HG02870 (cell line): ENCODE results near the gene DIS3L2.
"Not testable (repeated sequence)": the region's sequence is repeated elsewhere in the genome, so short reads cannot be mapped to it uniquely, and the experiment has no call there.

Experiments used
- ATAC-seq: cut with Tn5 transposase; IDR thresholded peaks from one replicate; pipeline ENCODE4 v1.9.1; 2021; ENCODE audit warnings: mild to moderate bottlenecking, moderate library complexity; ENCODE audit not compliant: unreplicated experiment

Gene DIS3L2

DNA sequence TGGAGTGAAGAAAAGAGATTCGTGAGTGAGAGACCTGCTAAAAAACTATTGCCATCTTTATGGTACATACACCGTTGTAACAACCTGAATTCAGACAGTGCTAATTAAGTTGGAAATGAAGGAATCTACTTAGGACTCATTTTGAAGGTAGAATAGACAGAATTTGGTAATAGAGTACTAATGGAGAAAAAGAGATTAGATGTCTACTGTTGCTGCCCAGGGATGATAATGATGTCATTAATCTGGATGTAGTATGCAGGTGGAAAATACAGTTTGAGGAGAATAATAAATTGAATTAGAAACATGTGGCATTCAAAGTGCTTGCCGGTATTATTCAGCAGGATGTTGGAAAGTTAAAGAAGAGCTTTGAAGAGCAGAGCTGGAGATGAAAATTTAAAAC is 44.7 kb downstream of the DIS3L2 start:
- ATAC-seq = no peak

- ATAC-seq = no peak
These were observed 47.6 kb downstream of the DIS3L2 start for GRCh38 chr2:232008907-232009638.

DNA sequence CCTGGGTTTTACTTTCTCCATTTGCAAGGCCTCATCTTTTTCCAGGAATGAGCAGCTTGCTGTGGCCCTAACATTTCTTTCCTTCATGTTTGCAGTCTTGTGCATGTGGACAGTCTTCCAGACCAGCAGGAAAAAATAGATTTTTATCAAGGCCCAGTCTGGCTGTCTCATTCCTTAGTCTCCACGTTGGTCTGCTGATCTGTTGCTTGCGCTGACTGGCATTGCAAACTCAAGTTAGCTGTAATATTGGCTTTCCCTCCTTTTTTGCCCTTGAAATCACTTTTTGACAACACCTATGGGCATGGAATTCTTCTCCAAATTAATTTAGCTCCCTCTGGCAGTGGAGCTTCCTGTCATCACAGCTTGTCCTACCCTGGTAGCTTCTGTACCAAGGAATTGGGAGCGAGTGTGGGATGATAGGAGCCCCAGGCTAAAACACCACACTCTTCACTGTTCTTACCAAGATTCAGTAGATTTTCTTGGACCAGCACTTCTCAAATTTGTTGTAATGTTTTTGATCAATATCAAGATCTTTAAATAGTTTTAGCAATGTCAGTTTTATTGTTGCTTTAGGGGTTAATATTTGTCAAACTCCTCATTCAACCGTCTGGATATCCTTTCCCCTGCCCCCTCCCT is 48.2 kb downstream of the DIS3L2 start:
- no peak for ATAC-seq

DNA sequence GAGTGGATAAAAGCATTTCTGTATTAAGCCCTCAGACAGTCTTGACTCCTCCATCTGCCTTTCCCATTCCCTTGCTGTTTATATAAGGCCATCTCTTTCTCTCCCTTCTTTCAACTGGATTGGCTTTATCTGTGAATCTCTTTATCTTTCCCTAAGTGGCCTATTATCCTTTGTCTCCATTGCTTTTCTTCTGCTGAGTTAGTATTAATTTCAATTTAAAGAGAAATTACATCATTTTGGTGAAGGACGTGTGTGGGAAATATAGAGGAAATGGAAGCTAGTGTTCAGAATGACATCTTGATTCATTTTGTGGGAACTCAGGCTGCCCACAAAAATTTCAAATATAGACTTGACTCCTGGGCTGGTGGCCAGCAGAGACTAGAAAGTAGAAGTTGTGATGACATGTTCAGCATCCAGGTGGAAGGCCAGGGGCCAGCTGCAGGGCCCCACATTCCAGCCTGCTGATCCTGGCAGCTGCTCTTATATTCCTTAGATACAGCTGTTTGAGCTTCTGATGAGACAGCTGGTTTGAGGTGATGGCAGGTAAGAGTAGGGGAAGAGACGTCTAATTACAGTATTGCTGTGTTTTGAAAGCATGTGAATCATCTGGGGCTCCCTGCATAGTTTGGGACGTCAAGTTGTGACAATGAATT is 52.3 kb downstream of the DIS3L2 start:
- ATAC-seq = no peak

GRCh38 chr2:232014681-232015080 is 53.2 kb downstream of the DIS3L2 start:
- ATAC-seq = no peak

DNA sequence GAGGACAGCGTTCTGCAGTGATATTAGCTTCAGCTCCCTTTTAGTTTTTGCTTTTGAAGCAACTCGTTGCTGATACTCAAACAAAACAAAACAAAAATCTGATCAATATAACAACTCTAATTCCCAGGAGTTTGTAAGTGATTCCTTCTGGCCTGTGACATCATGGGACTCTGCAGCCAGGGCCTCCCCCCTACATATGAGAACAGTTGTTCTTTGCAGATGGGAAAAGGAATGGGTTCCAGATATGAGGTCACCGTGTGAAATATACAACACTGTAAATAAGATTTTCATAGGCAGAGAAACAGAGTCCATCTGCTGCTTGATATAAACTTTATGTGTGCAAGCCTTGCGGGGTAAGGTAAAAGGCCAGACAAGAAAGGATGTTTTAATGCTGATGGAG is 56.7 kb downstream of the DIS3L2 start:
- no peak for ATAC-seq

GRCh38 chr2:232022718-232023117 is 61.2 kb downstream of the DIS3L2 start:
- ATAC-seq = no peak

DNA sequence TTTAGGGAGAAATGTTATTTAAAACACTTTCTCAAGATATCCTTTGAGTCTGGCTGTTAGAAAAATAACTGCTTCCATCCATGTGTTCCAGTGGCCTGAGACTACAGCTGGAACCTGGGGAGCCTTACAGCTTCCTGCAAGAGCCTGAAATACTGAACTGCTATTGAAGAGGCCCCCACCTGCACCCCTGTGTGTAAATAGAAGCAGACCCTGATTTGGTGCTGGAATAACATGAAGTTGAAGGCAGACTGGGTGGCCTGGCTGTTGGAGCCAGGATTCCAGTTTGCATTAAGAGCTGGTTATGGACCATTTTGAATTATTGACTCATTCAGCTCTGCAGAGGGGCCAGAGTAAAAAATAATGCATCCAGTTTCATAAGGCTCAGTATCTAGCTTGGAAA is 61.9 kb downstream of the DIS3L2 start:
- ATAC-seq = no peak

DNA sequence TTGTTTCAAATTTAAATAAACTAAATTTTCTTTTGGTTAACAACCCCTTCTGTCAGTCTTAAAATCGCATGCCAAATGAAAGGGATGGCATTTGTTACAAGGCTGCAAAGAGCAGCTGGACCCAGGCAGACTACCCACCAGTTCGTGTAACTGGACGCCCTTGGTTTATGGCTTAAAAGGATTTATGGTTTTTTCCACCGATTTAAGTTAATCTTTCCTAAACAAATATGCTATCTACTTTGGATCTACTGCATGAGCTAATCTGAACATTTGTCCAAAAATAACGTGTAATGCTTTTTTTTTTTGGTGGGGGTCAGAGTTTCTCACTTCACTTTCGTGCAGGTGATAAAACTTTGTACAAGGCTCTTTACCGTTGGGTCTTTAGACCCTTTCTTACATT is 62.9 kb downstream of the DIS3L2 start:
- no peak for ATAC-seq

GRCh38 chr2:232026910-232027309 is 65.4 kb downstream of the DIS3L2 start:
- peak; percentile 99 for ATAC-seq

- ATAC-seq = no peak
These were observed 66.0 kb downstream of the DIS3L2 start for GRCh38 chr2:232027530-232027929.

DNA sequence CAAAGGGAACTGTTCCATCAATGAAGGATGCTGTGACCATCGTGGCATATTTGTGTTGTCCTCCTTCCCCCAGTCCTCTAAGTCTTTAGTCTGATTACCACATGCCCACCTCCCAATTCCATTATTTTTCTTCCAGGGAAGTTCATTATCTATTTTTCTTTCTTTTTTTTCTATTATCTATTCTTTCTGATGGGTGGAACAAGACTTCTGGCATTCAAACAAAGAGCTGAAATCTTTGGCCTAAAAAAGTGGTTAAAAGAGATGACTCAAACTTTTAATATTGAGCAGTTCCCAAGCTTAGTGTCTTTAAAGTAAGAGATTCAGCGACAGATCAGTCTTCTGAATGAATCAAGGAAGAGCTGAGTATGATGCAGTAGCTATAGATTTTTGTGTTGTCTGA is 66.6 kb downstream of the DIS3L2 start:
- ATAC-seq = no peak

GRCh38 chr2:232028631-232029030 is 67.1 kb downstream of the DIS3L2 start:
- ATAC-seq = no peak

GRCh38 chr2:232029346-232029745 is 67.8 kb downstream of the DIS3L2 start:
- no peak for ATAC-seq

DNA sequence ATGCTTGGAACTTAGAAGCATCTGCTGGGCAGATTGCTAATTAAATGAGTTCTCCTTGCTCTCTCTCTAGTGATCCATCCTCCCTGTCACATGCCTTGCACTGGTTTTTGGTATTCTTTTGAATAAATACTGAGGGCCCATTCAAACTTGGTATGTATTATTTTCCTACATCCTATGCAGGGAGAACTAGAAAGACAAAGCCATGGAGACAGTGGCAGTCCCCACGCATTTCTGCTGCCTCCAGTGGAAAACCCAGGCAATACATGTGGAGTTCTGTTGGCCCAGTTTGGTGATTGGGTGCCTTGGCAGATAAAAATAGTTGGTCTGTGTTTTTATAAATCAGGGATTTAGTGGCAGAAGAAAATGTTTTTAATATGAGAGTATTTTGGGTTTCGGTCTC is 68.7 kb downstream of the DIS3L2 start:
- no peak for ATAC-seq

GRCh38 chr2:232035292-232035691 is 73.8 kb downstream of the DIS3L2 start:
- not testable (repeated sequence) for ATAC-seq

DNA sequence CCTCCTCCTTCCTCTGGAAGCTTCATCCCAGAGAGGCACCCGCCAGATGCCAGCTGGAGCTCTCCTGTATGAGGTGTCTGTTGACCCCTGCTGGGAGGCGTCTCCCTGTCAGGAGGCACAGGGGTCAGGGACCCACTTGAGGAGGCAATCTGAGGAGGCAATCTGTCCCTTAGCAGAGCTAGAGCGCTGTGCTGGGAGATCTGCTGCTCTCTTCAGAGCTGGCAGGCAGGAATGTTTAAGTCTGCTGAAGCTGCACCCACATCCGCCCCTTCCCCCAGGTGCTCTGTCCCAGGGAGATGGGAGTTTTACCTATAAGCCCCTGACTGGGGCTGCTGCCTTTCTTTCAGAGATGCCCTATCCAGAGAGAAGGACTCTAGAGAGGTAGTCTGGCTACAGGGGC is 75.4 kb downstream of the DIS3L2 start:
- not testable (repeated sequence) for ATAC-seq

GRCh38 chr2:232038251-232038880 is 76.9 kb downstream of the DIS3L2 start:
- no peak for ATAC-seq

- no peak for ATAC-seq
These were observed 77.5 kb downstream of the DIS3L2 start for GRCh38 chr2:232038881-232039485.

DNA sequence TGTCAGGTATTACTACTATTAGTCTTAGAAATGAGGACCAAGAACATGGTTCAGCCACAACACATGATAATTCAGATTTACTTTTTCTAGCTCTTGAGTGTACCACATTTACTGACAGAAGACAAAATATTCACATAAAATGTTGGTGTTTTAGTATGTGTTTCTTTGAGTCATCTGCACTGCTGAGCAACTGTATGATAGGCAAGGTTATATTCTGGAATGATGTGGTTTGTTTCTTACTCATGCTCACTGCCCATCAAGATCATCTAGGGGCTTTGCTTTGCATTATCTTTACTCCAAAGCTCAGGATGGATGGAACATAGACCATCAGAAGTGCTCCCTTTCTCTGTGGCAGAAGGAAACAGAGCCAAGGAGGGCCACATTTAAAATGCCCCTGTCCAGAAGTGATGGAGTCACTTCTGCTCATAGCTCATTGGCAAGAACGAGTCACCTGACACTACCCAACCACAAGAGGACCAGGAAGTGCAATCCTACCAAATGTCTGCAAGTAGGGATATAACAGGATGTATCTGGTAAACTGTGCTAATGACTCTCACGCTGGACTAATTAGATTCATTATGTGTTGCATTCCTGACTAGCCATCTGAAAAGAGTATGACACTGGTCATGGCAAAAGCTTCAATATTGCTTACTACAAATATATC is 81.5 kb downstream of the DIS3L2 start:
- no peak for ATAC-seq

- ATAC-seq = no peak
These were observed 82.5 kb downstream of the DIS3L2 start for GRCh38 chr2:232043966-232044365.
